CD4-positive, alpha-beta T cell treated with Interleukin-15 for 4 hours (primary cell): Measurements from ENCODE around the gene SIMC1.

Experiments used
- DNase-seq: peaks from one replicate; pipeline ENCODE4 v3.0.0-alpha.2; 2020; ENCODE audit warnings: low spot score

Gene SIMC1

DNA sequence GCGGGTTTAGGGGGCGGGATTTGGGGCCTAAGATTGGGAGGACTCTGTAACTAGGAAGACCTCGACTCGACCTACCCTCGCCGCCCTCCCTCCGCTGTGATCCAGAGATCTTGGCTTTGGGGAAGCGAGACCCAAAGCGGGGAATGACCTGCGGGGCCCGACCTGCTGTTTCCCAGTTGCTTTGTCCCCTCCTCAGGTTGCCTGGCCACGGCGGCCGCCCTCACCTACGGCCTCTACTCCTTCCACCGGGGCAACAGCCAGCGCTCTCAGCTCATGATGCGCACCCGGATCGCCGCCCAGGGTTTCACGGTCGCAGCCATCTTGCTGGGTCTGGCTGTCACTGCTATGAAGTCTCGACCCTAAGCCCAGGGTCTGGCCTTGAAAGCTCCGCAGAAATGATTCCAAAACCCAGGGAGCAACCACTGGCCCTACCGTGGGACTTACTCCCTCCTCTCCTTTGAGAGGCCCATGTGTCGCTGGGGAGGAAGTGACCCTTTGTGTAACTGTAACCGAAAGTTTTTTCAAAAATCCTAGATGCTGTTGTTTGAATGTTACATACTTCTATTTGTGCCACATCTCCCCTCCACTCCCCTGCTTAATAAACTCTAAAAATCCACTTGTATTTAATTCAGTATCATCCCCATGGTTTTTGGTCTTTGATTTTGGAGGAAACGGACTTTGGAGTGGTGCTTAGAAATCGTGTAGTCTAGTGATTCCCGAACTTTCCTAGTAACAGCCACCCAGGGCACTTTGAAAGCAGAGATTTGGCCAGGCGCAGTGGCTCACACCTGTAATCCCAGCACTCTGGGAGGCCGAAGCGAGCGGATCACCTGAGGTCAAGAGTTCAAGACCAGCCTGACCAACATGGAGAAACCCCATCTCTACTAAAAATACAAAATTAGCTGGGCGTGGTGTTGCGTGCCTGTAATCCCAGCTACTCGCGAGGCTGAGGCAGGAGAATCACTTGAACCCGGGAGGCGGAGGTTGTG, 151.2 kb downstream of the SIMC1 start:
- no peak for DNase-seq

DNA sequence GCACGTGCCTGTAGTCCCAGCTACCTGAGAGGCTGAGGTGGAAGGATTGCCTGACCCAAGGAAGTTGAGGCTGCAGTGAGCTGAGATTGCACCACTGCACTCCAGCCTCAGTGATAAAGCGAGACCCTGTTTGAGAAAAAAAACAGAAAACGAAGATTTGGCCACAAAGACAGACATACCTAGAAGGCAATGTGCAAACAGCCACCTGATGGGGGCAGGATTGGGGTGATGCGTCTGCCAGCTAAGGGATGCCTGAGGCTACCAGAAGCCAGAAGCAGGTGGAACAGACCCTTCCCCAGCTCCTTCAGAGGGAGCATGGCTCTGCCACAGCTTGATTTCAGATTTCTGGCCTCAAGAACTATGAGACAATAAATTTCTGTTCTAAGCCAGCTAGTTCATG, 153.3 kb downstream of the SIMC1 start:
- no peak for DNase-seq

DNA sequence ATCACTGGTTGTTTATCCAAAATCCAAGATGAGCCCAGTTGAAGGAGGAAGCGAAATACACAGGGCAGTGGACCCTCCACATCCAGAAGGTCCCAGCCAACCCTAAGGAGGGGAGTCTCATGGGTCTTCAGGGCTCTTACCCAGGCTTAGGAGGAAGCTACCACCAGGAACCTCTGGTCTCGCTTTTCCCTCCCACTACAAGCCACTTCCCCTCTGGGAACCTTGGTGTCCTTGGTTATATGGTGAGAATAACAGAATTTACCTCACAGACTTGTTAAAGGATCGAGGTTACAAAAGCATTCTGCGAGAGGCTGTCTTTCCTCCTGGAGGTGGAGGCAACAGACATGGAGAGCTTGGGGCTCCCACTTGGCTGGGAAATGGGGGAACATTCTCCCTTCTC, 153.8 kb downstream of the SIMC1 start:
- no peak for DNase-seq

DNA sequence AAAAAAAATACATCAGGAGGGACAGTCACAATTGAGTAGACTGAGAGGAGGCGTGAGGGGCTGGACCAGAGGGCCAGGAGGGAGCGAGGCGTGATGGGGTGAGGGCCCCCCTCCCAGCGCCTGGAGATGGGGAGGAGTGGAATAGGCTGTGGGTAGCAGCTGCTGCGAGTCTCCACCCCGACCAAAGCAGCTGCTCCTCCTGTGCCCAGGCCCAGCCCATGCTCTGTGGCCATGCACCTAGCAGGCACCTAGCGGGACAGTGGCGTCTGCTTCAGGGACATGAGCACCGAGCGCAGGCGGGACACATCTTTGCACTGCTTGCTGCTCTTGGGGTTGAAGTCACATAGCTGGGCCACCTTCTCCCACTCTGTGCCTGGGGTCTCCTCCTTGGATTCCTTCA, 154.3 kb downstream of the SIMC1 start:
- no peak for DNase-seq

DNA sequence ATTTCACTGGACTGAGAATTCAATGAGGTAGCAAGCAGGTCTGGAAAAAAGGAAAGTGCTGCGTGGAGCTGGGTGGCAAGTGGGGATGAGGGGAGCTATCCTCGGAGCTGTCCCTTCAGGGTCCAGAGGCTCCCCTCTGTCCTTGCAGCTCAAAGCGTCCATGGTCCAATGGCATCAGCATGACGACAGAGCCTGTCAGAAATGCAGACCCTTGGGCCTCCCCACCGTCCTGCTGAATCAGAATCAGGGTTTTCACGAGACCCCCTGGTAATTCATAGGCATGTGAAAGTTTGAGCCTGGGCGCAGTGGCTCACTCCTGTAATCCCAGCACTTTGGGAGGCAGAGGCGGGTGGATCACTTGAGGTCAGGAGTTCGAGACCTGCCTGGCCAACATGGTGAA, 155.9 kb downstream of the SIMC1 start:
- no peak for DNase-seq

DNA sequence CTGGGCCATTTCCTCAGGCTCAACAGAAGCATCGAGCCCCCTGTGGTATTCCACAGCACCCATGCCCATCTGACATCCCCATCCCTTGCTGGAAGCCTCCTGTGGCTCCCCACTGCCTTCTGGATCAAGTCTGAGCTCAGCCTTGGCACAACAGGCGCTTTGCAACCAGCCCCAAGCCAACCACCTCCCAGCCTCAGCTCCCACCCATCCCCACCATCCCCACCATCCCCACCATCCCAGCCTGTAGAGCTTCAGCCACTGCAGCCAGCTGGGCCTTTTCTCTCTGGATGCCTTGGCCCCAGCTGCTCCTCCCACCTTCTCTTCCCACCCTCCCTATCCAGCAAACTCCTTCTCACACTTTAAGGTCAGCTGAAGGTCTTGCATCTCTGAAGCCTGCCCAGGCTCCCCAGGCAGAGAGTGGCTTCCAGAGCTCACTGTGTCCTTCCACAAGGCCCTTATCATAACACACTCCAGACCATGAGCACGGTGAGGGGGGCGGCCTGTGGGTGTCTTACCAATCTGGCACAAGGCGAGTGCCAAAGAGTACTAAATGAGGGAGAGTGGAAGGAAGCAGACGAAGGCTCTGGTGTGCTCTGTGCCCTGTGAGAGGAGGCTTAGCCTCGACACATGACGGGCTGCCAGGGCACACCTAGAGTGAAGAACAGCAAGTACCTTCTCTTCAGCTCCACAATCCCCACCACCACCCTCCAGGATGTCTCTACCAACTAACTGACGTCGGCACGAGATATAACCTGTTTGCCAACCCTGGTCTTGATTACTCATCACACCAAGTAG, 156.9 kb downstream of the SIMC1 start:
- no peak for DNase-seq
